Kidney capillary endothelial cell (primary cell): Measurements from ENCODE around the gene TXNRD1.
A peak's percentile ranks its signal among the peaks of the same experiment; 100 is the strongest.

ENCODE experiments used
- DNase-seq: peaks from one replicate; pipeline ENCODE4 v3.0.0-alpha.2; 2018; ENCODE audit warnings: low spot score

TXNRD1 gene

DNA sequence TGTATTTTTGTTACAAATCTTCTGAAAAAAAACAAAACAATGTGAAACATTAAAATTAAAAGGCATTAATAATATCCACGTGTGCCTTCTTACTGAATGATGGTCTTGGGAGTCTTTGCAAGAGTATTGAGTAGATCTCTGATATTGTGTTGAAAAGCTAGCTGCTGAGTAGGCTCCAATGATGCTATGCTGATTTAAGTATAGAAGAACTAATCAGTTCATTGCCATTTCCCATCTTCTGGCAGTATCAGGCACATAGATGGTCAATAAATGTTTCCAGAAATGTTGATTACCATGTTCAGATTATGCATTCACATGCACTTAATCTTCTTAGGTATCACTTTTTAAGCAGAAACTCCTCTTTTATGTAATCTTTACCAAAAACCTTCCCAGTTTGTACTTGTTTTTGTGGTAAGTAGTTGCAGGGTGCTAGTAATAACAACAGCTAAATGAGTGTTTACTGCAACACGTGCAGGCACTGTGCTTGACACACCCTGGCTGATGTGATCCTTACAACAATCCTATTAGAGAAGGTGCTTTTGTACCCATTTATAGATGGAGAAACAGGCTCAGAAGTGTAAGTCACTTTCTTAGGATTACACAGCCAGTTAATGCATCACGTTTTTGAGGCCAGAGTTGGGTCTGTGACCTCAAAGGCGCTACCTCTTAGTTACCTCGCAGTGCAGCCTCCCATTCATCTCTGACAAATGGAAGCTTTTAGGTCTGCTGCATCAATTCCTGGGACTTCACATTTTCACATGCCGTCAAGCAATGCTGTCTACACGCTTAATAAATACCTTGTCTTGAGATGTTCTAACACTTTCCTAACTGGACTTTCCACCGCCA, 134.9 kb downstream of the TXNRD1 start:
- DNase-seq = no peak

GRCh38 chr12:104351057-104351983, 135.7 kb downstream of the TXNRD1 start:
- DNase-seq = no peak

DNA sequence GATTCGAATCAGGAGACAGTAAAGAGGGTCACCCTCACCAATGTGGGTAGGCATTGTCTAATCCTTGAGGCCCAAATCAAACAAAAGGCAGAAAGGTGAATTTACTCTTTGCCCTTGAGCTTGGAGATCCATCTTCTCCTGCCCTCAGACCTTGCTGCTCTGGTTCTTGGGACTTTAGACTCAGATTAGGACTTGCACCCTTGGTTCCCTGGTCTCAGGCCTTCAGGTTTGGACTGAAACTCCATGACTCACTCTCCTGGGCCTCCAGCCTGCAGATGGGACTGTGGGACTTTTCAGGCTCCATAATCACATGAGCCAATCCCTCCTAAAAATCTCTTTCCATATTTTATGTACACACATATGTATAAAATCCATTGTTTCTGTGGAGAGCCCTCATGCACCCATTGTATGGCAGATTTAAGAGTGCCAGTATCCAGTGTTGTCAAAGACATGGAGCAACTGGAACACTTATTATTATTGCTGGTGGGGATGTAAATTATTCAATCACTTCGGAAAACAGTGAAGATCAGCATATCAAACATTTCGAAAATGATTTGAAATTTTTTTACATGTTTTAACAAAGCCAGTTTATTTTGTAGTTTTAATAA, 136.6 kb downstream of the TXNRD1 start:
- DNase-seq = no peak

- DNase-seq = no peak
Observed at GRCh38 chr12:104353012-104353981, 137.7 kb downstream of the TXNRD1 start.

DNA sequence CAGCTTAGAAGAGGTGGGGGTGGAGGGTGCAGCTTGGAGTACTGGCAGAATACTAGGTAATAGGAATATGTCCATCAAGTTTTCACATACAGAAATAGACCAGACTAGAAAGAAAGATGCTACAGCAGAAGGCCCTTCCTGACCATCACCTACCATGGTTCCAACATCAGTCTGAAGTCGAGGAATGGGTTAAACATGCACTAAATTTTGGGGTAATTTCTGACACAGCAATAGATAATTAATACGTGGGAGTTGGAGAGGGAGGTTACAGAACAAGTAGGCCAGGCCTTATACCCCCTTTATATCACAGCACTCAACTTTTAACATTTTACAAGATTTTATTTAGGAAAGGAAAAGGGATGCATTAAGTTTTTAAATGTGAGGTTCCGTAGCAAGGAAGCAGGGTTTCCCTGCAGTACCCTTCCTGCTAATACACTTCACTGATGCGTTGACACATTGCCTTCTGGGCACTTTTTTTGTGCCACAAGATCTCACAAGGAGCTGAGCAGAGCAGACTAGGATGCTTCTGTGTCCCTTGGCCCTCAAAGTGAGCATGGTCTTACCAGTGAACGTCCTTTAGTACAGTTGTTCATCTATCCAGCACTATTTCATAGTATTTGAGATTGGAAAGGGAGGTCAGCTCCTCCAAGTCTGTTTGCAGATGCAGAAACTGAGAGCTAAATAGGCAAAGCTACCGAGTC, 138.7 kb downstream of the TXNRD1 start:
- DNase-seq = no peak

DNA sequence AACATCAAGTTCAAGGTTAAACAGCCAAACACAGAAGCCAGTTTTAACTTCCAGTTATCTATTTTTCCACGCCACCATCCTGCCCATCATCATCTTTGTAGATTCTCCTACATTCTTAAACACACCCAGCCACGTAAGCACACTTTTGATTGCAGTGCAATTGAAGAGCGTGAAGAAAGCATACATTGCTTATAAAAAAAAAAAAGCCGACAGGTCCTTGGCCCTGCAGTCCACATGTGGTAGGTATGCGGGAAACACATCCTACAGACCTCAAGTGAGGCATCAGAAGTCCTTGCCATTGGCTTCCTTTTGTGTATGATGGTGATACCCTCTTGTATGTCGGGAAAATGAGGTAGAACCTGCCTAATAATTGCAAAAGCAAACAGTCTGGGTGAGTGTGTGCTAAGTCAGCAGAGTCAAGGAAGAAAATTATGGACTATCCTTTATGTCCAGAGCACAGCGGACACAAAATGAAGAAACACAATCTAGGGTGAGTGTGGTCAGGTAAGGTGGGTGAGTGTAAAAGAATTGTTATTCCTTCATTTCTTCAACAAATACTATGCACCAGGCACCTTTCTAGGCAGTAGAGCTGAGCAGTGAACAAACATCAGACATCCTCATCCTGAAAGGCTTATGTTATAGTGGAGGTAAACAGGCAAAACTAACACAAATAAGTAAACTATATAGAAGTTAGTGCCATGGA, 139.4 kb downstream of the TXNRD1 start:
- no peak for DNase-seq

GRCh38 chr12:104355630-104356029, 140.1 kb downstream of the TXNRD1 start:
- DNase-seq = no peak

DNA sequence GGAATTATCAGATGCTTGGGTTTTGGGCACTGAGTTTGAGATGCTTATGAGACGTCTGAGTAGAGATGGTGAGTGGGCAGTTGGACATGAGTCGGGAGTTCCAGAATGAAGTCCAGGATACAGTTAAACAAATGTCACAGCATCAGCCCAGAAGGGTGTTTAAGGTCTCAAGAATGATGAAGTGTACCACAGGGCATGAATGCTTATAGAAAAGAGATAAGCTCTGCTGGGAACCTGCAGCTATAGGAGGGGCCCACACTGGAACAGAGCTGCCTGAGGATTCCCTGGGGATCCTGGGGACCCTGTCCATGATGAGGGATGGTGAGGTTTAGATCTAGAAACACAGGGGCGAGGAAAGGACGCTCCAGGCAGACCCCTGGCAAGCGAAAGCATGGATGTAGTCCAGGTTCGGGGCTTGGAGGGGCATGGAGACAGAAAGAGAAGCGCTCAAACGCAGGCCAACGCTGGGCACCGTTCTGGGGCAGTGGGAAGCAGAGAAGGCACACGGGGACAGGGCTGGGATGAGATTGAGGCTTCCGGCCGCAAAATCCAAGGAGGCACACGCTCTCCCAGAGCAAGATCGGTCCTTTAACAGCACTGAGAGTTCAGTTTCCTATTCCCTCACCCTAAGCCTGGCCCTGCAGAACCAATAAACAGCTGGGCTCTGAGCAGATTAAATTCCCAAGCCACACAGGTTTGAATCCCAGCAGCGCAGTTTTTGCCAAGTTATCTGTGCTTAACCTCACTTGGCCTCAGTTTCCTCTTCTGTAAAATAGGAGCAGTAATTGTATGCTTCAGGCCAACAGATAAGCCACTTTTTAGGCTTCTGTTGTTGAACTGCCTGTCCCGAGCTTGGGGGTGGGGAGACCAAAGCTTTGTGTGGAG, 140.9 kb downstream of the TXNRD1 start:
- DNase-seq = no peak

DNA sequence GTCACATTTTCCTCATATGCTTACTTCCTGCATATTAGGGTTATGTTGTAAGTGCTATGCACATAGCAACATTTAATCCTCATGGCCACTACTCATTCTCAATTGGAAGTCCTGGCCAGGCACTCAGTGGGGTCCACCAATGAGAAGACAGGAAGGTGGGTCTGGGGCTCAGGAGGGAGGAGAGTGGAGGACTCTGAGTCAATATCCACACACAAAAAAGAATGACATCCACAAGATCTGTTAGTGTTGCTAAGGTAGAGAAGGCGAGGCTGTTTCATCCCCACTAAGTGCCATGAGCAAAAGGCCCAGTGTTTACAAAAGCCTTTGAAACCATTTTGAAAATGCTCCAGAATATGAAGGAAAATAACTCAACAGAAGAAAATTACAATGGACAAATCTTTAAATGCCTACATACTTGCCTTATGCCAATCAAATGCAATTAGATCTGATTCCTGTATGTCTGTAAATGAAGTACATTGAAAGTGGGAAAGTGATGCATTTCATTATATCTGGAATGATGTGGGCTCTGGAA, 141.9 kb downstream of the TXNRD1 start:
- DNase-seq = no peak

- DNase-seq = peak; percentile 40
Observed at GRCh38 chr12:104358353-104359003, 142.9 kb downstream of the TXNRD1 start.

- no peak for DNase-seq
Observed at GRCh38 chr12:104359216-104359615, 143.6 kb downstream of the TXNRD1 start.

GRCh38 chr12:104360157-104360556, 144.6 kb downstream of the TXNRD1 start:
- DNase-seq = no peak

DNA sequence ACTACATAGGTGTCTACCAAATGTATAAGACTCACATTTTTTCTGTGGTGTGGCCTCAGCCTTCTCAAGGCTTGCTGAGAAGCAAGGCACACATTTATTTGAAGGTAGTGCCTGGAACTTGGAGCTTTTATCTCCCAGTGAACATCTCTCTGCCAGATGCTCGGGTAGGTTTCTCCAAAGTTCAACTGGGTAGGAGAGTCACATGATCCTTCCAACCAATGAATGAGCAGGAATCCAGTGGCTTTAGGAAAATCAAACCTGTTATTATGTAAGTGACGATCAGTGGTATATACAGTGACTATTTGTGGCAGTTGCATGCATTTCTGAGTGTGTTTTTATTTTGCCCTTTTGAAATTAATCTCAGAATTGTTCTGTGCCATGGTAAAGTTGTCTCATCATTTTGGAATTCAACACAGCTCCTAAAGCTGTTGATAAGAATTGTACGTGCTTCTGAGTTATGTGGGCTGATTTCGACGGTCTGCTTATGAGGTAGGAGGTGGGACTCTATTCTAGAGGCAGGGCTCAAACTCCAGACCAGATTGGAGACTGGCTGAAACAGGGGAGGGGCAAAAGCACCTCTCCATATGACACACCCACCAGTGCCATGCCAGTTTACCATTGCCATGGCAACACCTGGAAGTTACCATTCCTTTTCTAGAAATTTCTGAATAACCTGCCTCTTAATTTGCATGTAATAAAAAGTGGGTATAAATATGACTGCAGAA, 145.6 kb downstream of the TXNRD1 start:
- no peak for DNase-seq

- DNase-seq = no peak
Observed at GRCh38 chr12:104365921-104366410, 150.4 kb downstream of the TXNRD1 start.

GRCh38 chr12:104369708-104370107, 154.1 kb downstream of the TXNRD1 start:
- DNase-seq = no peak

- DNase-seq = peak; percentile 80
Observed at GRCh38 chr12:104371043-104371870, 155.7 kb downstream of the TXNRD1 start.
